ENCODE data around the gene KATNAL2. TPM values are rescaled to one million over a fixed set of nuclear protein-coding genes. Genes with fewer than 3 reads are reported as not detected.

Gene KATNAL2
- total RNA-seq, 1 donor from 2014 or later, result 39.9 TPM

- Histone ChIP-seq H2AFZ (replicated peaks) (no peak overlapping the region), H3K79me2 (ENCODE audit: low read depth) (peaks cover 88% of the 10 kb centered on the region), H3K9me3 (ENCODE audit: low read depth) (no peaks in the 10 kb centered on the region), H3K4me1 (peaks cover 11% of the 10 kb centered on the region), H3K4me3 (no peak overlapping the region), H3K9ac (no peak overlapping the region), H3K27ac (no peak overlapping the region), H4K20me1 (ENCODE audit: low read depth) (peaks cover 29% of the 10 kb centered on the region), H3K27me3 (no peaks in the 10 kb centered on the region), H3F3A (ENCODE audit: low read depth) (peaks cover 15% of the 10 kb centered on the region), H3K36me3 (no peaks in the 10 kb centered on the region), H3K4me2 (no peak overlapping the region)
- no peak for DNase-seq (ENCODE audit: low spot score)
- peaks cover 17% of the 10 kb centered on the region for H3K36me3 Mint-ChIP-seq
- H3K4me1 Mint-ChIP-seq, result peaks cover 19% of the 10 kb centered on the region
- no peak overlapping the region for H3K27ac Mint-ChIP-seq
- H3K27me3 Mint-ChIP-seq (ENCODE audit: insufficient read depth, low read depth), result peaks cover 4% of the 10 kb centered on the region
- H3K4me3 Mint-ChIP-seq, result no peak overlapping the region
- no peaks in the 10 kb centered on the region for H3K9me3 Mint-ChIP-seq
- TF ChIP-seq, protein P1, sequence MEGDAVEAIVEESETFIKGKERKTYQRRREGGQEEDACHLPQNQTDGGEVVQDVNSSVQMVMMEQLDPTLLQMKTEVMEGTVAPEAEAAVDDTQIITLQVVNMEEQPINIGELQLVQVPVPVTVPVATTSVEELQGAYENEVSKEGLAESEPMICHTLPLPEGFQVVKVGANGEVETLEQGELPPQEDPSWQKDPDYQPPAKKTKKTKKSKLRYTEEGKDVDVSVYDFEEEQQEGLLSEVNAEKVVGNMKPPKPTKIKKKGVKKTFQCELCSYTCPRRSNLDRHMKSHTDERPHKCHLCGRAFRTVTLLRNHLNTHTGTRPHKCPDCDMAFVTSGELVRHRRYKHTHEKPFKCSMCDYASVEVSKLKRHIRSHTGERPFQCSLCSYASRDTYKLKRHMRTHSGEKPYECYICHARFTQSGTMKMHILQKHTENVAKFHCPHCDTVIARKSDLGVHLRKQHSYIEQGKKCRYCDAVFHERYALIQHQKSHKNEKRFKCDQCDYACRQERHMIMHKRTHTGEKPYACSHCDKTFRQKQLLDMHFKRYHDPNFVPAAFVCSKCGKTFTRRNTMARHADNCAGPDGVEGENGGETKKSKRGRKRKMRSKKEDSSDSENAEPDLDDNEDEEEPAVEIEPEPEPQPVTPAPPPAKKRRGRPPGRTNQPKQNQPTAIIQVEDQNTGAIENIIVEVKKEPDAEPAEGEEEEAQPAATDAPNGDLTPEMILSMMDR (IDR thresholded peaks at IDR 0.05), result no peak
- TF ChIP-seq EZH2phosphoT487 (IDR thresholded peaks at IDR 0.05), result no peak
- TF ChIP-seq EZH2 (IDR thresholded peaks at IDR 0.05), result no peak
These were observed 228.8 kb downstream of the KATNAL2 start for GRCh38 chr18:47146206-47146605.

- H3K4me3 ChIP-seq, result peak overlapping the region; percentile 75
- peaks cover 55% of the 10 kb centered on the region for H3K79me2 ChIP-seq (ENCODE audit: low read depth)
- H3K27ac ChIP-seq, result peak overlapping the region; percentile 87
- peak; percentile 28 for DNase-seq (ENCODE audit: low spot score)
- H3K36me3 ChIP-seq, result no peaks in the 10 kb centered on the region
- H3F3A ChIP-seq (ENCODE audit: low read depth), result peaks cover 35% of the 10 kb centered on the region
- H3K9me3 Mint-ChIP-seq, result no peaks in the 10 kb centered on the region
- peak overlapping the region; percentile 76 for H3K9ac ChIP-seq
- H3K27me3 Mint-ChIP-seq (ENCODE audit: insufficient read depth, low read depth), result peaks cover 4% of the 10 kb centered on the region
- peak overlapping the region; percentile 95 for H3K4me3 Mint-ChIP-seq
- H3K36me3 Mint-ChIP-seq, result peaks cover 17% of the 10 kb centered on the region
- peaks cover 22% of the 10 kb centered on the region for H4K20me1 ChIP-seq (ENCODE audit: low read depth)
- no peaks in the 10 kb centered on the region for H3K27me3 ChIP-seq
- peaks cover 23% of the 10 kb centered on the region for H3K4me1 Mint-ChIP-seq
- no peaks in the 10 kb centered on the region for H3K9me3 ChIP-seq (ENCODE audit: low read depth)
- peak overlapping the region; percentile 86 for H2AFZ ChIP-seq (replicated peaks)
- H3K4me1 ChIP-seq, result peaks cover 14% of the 10 kb centered on the region
- peak overlapping the region; percentile 46 for H3K27ac Mint-ChIP-seq
- TF ChIP-seq EZH2 (IDR thresholded peaks at IDR 0.05), result no peak
- no peak for TF ChIP-seq EZH2phosphoT487 (IDR thresholded peaks at IDR 0.05)
- TF ChIP-seq, protein P1 (IDR thresholded peaks at IDR 0.05), result no peak
- H3K4me2 ChIP-seq, result peak overlapping the region; percentile 92
These were observed 232.1 kb downstream of the KATNAL2 start for GRCh38 chr18:47149457-47150028.

- no peaks in the 10 kb centered on the region for H3K9me3 ChIP-seq (ENCODE audit: low read depth)
- peak within 1 kb of the TSS; percentile 75 for H3K4me3 ChIP-seq
- DNase-seq (ENCODE audit: low spot score), result peak; percentile 91
- TF ChIP-seq EZH2 (IDR thresholded peaks at IDR 0.05) (peak; percentile 53), EZH2phosphoT487 (IDR thresholded peaks at IDR 0.05) (no peak)
- TF ChIP-seq, protein P1 (IDR thresholded peaks at IDR 0.05), result no peak
- peak within 1 kb of the TSS; percentile 92 for H3K4me2 ChIP-seq
- Mint-ChIP-seq H3K36me3 (peaks cover 18% of the 10 kb centered on the region), H3K4me3 (peak within 1 kb of the TSS; percentile 95), H3K4me1 (peaks cover 23% of the 10 kb centered on the region), H3K9me3 (no peaks in the 10 kb centered on the region), H3K27me3 (ENCODE audit: insufficient read depth, low read depth) (peaks cover 4% of the 10 kb centered on the region), H3K27ac (peak within 1 kb of the TSS; percentile 96)
- H3K36me3 ChIP-seq, result peaks cover 6% of the 10 kb centered on the region
- peaks cover 14% of the 10 kb centered on the region for H3K4me1 ChIP-seq
- H3K27ac ChIP-seq, result peak within 1 kb of the TSS; percentile 87
- peaks cover 15% of the 10 kb centered on the region for H4K20me1 ChIP-seq (ENCODE audit: low read depth)
- peak within 1 kb of the TSS; percentile 76 for H3K9ac ChIP-seq
- H2AFZ ChIP-seq (replicated peaks), result peak within 1 kb of the TSS; percentile 86
- peaks cover 48% of the 10 kb centered on the region for H3K79me2 ChIP-seq (ENCODE audit: low read depth)
- H3F3A ChIP-seq (ENCODE audit: low read depth), result peaks cover 41% of the 10 kb centered on the region
- H3K27me3 ChIP-seq, result no peaks in the 10 kb centered on the region
These were observed 232.8 kb downstream of the KATNAL2 start, which contains the start of gene HDHD2 for GRCh38 chr18:47150029-47150823. TSS of gene HDHD2 (minus strand) at chr18:47150500. CDS start at chr18:47136439, 14,061 bp downstream.

Data from neural progenitor cell (in vitro differentiated cells).